NOMO-1 (cell line): ENCODE results near the gene UQCC2.

Experiments
- DNase-seq, 2 experiments: peaks; one replicate each; lab custom pipeline; 2025; ENCODE audit not compliant: unreplicated experiment in 2 of 2; lab: John Stamatoyannopoulos, UW

The UQCC2 gene

GRCh38 chr6:33709605-33710295 is 1.8 kb downstream of the UQCC2 start:
- DNase-seq = no peak

GRCh38 chr6:33708516-33709204 is 2.8 kb downstream of the UQCC2 start:
- no peak for DNase-seq

DNA sequence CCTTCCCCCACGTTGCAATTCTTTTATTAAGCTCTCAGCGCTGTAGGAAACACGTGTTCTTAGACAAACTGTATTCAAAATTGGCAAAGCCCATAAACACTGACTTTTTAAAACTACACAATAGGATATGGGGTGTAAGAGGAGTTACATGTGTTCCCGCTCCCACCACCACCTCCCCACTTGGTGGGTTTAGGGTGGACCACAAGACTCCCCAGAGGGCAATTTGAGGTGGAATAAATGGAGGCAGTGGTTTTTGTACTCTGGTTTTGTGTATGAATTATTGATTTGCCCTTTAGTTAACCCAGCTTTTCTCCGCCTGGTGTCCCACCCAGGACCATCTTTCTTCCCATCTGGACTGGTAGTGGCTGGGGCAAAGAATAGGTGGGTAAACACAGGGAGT is 3.7 kb downstream of the UQCC2 start:
- no peak for DNase-seq

GRCh38 chr6:33705955-33706725 is 5.4 kb downstream of the UQCC2 start:
- DNase-seq = no peak

DNA sequence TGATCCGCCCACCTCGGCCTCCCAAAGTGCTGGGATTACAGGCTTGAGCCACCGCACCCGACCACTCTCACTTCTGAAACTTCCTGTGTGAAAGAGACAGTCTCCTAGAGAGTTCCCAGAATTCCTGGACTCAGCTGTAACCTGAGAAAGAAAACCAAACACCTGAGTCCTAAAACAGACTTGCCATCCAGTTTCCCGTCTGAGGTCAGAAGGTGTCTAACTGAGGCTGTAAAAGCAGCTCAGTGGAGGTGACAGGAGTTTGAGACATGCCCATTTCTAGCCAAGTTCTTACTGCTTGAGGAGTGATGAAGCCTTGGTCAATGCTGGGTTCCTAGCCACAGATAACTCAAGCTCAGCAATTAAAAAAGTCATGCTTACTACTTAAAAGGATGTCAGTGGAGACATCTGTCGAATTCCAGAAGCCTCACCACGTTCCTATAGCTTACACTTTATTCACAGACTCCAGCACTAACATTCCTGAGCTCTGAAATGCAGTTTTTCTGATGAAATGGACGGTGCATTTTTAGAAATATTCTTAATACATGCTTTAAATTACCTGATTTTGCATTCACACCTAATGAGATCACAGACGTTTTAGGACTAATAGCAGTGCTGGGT is 6.1 kb downstream of the UQCC2 start:
- no peak for DNase-seq

DNA sequence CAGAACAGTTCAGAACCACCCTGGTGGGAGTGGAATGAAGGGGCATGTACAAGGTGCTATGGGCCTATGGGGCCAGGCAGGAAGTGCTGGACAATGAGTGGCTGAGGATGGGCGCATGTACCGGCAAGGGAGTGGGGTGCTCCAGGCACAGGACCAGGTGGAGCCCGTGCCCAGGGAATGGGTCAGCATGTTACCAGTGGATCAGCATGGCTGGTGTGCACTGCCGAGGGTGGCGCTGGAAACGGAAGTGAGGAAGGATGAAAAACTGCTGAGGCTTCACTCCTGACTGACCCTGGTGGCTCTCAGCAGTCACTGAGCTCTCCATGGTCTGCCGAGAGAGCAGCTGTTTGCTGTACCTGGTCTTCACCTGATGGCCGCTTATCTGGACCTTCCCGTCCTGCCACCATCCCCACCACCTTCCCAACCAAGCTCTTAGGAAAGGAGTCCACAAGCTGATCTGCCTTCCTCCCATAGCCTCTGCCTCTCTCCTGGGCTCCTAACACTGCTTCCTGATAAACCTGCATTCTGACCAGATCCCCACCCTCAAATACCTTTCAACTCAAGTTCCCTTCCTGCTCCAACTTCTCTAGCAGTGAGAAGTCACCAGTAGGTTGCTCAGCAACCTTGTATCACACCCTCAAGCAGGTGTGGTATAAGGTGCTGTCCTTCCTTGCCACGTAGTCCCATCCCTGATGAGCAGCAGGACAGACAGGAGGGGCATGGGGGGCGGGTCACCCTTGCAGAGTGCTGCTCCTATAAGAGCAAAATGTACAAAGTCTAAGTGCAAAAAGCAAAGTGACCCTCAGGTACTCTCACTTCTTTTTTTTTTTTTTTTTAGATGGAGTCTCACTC is 7.1 kb downstream of the UQCC2 start:
- DNase-seq = no peak

DNA sequence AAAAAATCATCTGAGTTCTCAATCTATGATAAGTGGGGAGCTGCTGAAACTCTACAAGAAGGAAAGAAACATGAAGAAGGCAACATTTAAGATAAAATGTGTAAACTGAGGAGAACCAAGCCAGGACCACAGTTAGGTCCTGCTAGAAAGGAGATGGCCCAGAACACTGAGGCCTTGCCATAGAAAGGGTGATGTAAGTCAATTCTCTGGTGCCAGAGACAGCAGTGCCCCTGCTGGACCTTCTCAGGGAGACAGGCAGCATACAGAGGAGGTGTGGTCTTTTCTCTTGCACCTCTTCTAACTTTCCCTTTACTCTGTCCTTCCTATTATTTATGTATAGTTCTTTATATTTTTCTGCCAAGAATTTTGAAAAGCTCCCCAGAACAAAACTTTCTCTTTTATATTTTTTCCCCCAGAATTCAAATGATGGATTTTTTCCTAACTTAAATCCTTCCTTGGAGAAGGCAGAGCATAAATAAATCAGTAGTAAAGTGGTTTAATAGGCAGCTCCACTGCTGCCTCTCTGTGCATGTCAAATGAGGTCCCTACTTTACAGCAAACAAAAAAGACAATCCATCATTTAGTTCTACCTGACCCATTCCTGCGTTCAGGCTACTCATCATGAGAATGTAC is 9.0 kb downstream of the UQCC2 start:
- DNase-seq = peak; percentile 6 to 25

DNA sequence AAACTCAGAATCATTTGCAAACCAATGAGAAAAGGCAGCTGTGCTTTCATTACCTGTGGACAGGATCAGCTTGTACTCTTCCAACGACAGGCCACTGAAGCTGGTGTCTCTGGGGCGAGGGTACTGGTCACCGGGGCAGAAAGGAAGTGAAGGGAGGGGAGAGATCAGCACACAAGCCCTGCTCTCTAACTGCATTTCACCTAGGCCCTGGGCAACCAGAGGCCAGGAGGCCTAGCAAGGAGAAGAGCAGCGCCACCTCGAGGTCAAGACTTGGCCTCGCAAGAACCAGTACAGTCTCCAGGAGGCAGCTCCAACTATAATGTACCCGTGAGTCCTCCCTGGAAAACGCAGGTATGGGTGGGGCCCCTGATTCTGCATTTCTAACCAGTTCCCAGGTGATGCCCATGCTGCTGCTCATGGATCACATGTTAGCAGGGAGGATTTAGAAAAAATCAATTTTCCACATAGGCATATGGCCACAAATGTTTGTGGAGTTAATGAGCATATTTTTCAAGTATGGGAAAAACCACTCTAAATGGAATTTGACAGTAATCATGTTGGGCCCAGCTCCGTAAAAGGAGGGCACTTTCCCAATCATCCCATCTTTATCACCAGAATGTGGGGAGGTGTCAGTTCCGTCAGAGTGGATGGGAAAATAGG is 11.0 kb downstream of the UQCC2 start:
- peak; percentile 35 to 38 for DNase-seq

DNA sequence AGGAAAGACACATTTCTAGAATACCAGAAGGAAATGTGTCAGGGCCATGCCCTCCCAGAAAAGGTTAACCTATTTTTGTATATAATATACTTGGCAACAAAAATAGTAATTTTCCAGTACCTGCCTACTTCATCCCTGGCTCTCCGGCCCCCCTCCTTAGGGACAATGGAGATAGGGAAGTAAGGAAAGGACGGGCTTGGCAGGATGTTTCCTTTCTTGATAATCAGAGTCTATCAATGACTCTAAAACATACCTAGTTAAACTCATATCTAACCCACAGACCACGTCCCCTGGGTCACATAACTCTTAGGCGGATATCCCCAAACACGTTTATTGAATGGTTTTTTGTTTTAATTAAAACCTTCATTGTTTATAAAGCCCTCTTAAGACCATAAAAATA is 11.8 kb downstream of the UQCC2 start:
- DNase-seq = no peak

GRCh38 chr6:33699131-33699530 is 12.4 kb downstream of the UQCC2 start:
- DNase-seq = no peak

GRCh38 chr6:33698494-33698893 is 13.0 kb downstream of the UQCC2 start:
- no peak for DNase-seq

GRCh38 chr6:33697845-33698244 is 13.7 kb downstream of the UQCC2 start:
- DNase-seq = no peak

- no peak for DNase-seq
These were observed 14.7 kb downstream of the UQCC2 start for GRCh38 chr6:33696548-33697518.

- DNase-seq = no peak
These were observed 15.4 kb downstream of the UQCC2 start for GRCh38 chr6:33696076-33696475.

- no peak for DNase-seq
These were observed 16.0 kb downstream of the UQCC2 start for GRCh38 chr6:33695451-33695887.

DNA sequence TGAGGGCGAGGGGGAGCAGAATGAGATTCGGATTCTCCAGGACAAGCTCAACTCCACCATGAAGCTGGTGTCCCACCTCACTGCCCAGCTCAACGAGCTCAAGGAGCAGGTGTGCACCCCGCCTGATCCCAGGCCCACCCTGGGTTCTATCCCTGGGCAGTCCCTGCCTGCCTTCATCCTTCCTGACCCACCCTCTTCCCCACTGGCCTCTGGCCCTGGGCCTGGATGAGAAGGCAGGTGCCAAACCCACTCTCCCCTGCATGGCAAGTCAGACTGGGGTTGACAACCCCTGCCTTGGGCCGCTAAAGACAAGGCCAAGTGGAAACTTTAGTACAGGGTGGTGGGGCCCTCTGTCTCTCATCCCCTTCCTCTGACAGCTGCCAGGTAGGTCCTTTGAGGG is 16.5 kb downstream of the UQCC2 start:
- DNase-seq = no peak

- no peak for DNase-seq
These were observed 17.0 kb downstream of the UQCC2 start for GRCh38 chr6:33694401-33694931.
